Karpas-422 (cell line): ENCODE measurements around the gene MT1G. TPM values are rescaled to one million over a fixed set of nuclear protein-coding genes. Genes with fewer than 3 reads are reported as not detected.

ENCODE experiments used
- DNase-seq: peaks from one replicate; pipeline ENCODE4 v3.0.0-alpha.2; 2015
- H2AFZ ChIP-seq: fragments of 200-600 bp; sonication (generic); 2 replicates; pipeline ENCODE4 v1.6.1; 2014; ENCODE audit warnings: antibody characterized with exemption, low read length, mixed read lengths
- H3K27ac ChIP-seq: fragments of 200-600 bp; sonication (generic); 2 replicates; pipeline ENCODE4 v1.5.1; 2014; ENCODE audit warnings: mild to moderate bottlenecking, low read length, moderate library complexity
- H3K27me3 ChIP-seq: fragments of 200-600 bp; sonication (generic); 2 replicates; pipeline ENCODE4 v1.6.1; 2014; ENCODE audit warnings: low read length, mixed read lengths
- H3K36me3 ChIP-seq: fragments of 200-600 bp; sonication (generic); 2 replicates; pipeline ENCODE4 v1.6.1; 2014; ENCODE audit warnings: low read length, mixed read lengths; ENCODE audit not compliant: insufficient read depth
- H3K4me1 ChIP-seq: fragments of 200-600 bp; sonication (generic); 2 replicates; pipeline ENCODE4 v1.6.1; 2014; ENCODE audit warnings: mild to moderate bottlenecking, low read length, mixed read lengths
- H3K4me2 ChIP-seq: fragments of 200-600 bp; sonication (generic); 2 replicates; pipeline ENCODE4 v1.6.1; 2014; ENCODE audit warnings: low read length, low read depth, mild to moderate bottlenecking; ENCODE audit not compliant: poor library complexity, severe bottlenecking
- H3K4me3 ChIP-seq: fragments of 200-600 bp; sonication (generic); 2 replicates; pipeline ENCODE4 v1.5.1; 2014; ENCODE audit warnings: mild to moderate bottlenecking, antibody characterized with exemption, low read length, mixed read lengths
- H3K79me2 ChIP-seq: fragments of 200-600 bp; sonication (generic); 2 replicates; pipeline ENCODE4 v1.6.1; 2014; ENCODE audit warnings: mild to moderate bottlenecking, low read length, mixed read lengths
- H3K9ac ChIP-seq: fragments of 200-600 bp; sonication (generic); 2 replicates; pipeline ENCODE4 v1.6.0; 2014; ENCODE audit warnings: low read length
- H3K9me2 ChIP-seq: fragments of 200-600 bp; sonication (generic), shearing (Covaris generic); replicated peaks from 2 replicates; pipeline ENCODE4 v1.6.0; 2014; ENCODE audit warnings: mild to moderate bottlenecking, low read length, moderate library complexity; ENCODE audit not compliant: insufficient read depth
- H3K9me3 ChIP-seq: fragments of 300-700, 200-600 bp; sonication (generic); 2 replicates; pipeline ENCODE4 v1.6.1; 2014; ENCODE audit warnings: low read length, mixed read lengths
- H4K20me1 ChIP-seq: fragments of 200-600 bp; sonication (generic); 2 replicates; pipeline ENCODE4 v1.6.1; 2014; ENCODE audit warnings: mild to moderate bottlenecking, antibody characterized with exemption, low read length, low read depth; ENCODE audit not compliant: insufficient read depth
- total RNA-seq: library from RNA; depleted of rRNA; stranded (reverse); fragments of >200 nt; shearing (Covaris generic); gene quantifications from 2 replicates; pipeline ENCODE4 v1.2.3, GENCODE V29; 2014; ENCODE audit warnings: low replicate concordance; rRNA removed

Gene MT1G
- total RNA-seq, 1 experiment from 2014 or later, result not detected

DNA sequence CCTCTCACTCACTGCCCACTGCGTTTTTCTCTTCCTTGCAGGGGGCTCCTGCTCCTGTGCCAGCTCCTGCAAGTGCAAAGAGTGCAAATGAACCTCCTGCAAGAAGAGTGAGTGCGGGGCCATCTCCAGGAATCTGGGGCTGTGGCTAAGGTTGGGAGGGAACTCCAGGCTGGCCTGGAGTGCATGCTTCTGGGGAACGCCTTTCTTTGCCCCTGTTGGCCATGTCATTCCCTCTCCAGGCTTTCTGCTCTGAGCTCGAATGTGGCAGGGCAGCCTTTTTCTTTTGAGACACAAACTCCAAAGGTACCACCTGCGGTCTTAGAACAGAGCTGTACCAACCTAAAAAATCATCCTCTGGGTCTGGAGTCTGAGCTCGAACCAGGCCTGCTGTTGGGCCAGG is 49.7 kb downstream of the MT1G start:
- no peaks in the 10 kb centered on the region for H3K9me2 ChIP-seq
- no peaks in the 10 kb centered on the region for H3K9me3 ChIP-seq

DNA sequence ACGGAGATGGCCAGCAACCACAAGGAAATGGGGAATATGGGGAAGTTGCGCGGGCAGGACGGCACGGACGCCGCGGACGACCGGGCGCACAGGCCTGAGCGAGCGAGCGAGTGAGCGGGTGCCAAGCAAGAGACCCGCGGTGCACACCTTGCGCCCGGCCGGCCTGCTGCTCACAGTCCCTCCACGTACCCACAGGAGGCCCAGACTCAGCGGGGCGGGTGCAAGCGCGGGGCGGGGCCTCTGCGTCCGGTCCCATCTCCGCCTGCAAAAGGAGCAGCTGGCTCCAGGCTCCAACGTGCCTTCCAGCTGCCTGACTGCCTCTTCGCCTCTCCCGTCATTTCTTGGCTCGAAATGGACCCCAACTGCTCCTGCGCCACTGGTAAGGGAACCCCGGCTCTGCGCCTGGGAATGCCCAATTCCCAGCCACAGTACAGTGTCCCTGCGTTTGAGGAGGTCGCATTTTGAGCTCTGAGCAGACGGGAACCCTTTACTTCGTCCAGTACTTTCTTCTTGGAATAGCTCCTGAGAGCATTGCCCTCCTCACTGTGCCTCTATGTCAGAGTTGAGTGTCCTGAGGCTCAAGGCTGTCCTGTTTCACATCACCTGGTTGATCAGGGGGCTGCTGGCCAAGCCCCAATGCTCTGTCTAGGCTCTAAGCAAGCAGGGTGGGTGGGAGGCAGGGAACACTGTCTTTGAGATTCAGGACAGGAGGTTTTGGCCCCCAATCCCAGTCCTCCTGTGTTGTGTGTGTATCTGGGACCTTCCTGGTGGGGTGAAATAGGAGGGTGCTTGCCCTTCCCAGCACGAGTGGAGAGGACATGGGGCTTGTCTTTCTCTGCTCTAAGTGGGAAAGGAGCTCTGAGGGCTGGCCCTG is 50.4 kb downstream of the MT1G start:
- H3K27ac ChIP-seq, result no peak overlapping the region
- H3K36me3 ChIP-seq, result no peaks in the 10 kb centered on the region
- no peaks in the 10 kb centered on the region for H3K79me2 ChIP-seq
- no peaks in the 10 kb centered on the region for H3K9me2 ChIP-seq
- H3K4me2 ChIP-seq, result no peak overlapping the region
- H3K4me3 ChIP-seq, result no peak overlapping the region
- no peaks in the 10 kb centered on the region for H3K9me3 ChIP-seq
- no peak overlapping the region for H3K9ac ChIP-seq
- H2AFZ ChIP-seq, result no peak overlapping the region
- H3K4me1 ChIP-seq, result peaks cover 15% of the 10 kb centered on the region
- no peak for DNase-seq
- no peaks in the 10 kb centered on the region for H3K27me3 ChIP-seq
- H4K20me1 ChIP-seq, result no peaks in the 10 kb centered on the region

More for the DNA sequence above, 49.7 kb downstream of the MT1G start:
- no peak for DNase-seq
- Histone ChIP-seq H4K20me1 (no peaks in the 10 kb centered on the region), H3K27me3 (no peaks in the 10 kb centered on the region), H2AFZ (no peak overlapping the region), H3K79me2 (no peaks in the 10 kb centered on the region), H3K9ac (no peak overlapping the region), H3K4me3 (no peak overlapping the region), H3K4me1 (peaks cover 22% of the 10 kb centered on the region), H3K4me2 (no peak overlapping the region), H3K27ac (no peak overlapping the region), H3K36me3 (no peaks in the 10 kb centered on the region)

Other genes with a start within 250 kb of the MT1G start
- 243 and 284 TPM in 2 replicates for gene AMFR, start 242.5 kb downstream of the MT1G start, total RNA-seq
- 73.2 and 170 TPM in 2 replicates for gene NUDT21, start 216.7 kb downstream of the MT1G start, total RNA-seq
- gene OGFOD1, start 216.5 kb downstream of the MT1G start, total RNA-seq, result 51.9 and 61.0 TPM in 2 replicates
- 55.5 and 66.2 TPM in 2 replicates for gene BBS2, start 148.0 kb downstream of the MT1G start, total RNA-seq
- not detected in 2 replicates for gene MT4, start 103.0 kb downstream of the MT1G start, total RNA-seq
- not detected in 2 replicates for gene MT3, start 78.5 kb downstream of the MT1G start, total RNA-seq
- gene MT2A, start 59.5 kb downstream of the MT1G start, total RNA-seq, result 292 and 385 TPM in 2 replicates
- gene MT1E, start 42.3 kb downstream of the MT1G start, total RNA-seq, result not detected in 2 replicates
- gene MT1M, start 35.4 kb downstream of the MT1G start, total RNA-seq, result not detected in 2 replicates
- not detected in 2 replicates for gene MT1A, start 29.4 kb downstream of the MT1G start, total RNA-seq
- gene MT1B, start 16.2 kb downstream of the MT1G start, total RNA-seq, result 2.7 and 5.7 TPM in 2 replicates
- 36.3 and 68.5 TPM in 2 replicates for gene MT1F, start 10.1 kb downstream of the MT1G start, total RNA-seq
- gene MT1H, start 1.7 kb upstream of the MT1G start, total RNA-seq, result 4.6 TPM in 1 of 2 replicates, not detected in the other
- gene MT1X, start 14.4 kb upstream of the MT1G start, total RNA-seq, result 238 and 374 TPM in 2 replicates
- gene NUP93, start 62.1 kb upstream of the MT1G start, total RNA-seq, result 112 and 116 TPM in 2 replicates
- gene SLC12A3, start 197.1 kb upstream of the MT1G start, total RNA-seq, result 0.14 TPM in 1 of 2 replicates, not detected in the other